Endothelial cell of umbilical vein (primary cell): ENCODE data around the gene CENPF.
A peak's percentile ranks its signal among the peaks of the same experiment; 100 is the strongest.

Experiments used
- MYC ChIP-seq: IDR thresholded peaks from one replicate; pipeline ENCODE4 v1.6.1; 2011; ENCODE audit warnings: mild to moderate bottlenecking, low read depth, low read length
- POLR2AphosphoS5 ChIP-seq: IDR thresholded peaks from 2 replicates; pipeline ENCODE4 v1.6.1; 2012; ENCODE audit warnings: low read depth, mild to moderate bottlenecking, control low read depth, low read length, moderate library complexity; ENCODE audit not compliant: insufficient read depth
- TF ChIP-seq, protein P1 (sequence below), 2 donors: IDR thresholded peaks; 1 replicate in 1 of 2; 2 replicates in 1 of 2; pipeline ENCODE4 v1.5.1; 2011; ENCODE audit warnings: low read length in 2 of 2, mild to moderate bottlenecking in 2 of 2, moderate library complexity in 2 of 2, control low read depth in 1 of 2, inconsistent platforms in 1 of 2, low read depth in 1 of 2; ENCODE audit not compliant: insufficient read depth in 1 of 2; ENCODE audit errors: extremely low read depth in 1 of 2

DNA sequence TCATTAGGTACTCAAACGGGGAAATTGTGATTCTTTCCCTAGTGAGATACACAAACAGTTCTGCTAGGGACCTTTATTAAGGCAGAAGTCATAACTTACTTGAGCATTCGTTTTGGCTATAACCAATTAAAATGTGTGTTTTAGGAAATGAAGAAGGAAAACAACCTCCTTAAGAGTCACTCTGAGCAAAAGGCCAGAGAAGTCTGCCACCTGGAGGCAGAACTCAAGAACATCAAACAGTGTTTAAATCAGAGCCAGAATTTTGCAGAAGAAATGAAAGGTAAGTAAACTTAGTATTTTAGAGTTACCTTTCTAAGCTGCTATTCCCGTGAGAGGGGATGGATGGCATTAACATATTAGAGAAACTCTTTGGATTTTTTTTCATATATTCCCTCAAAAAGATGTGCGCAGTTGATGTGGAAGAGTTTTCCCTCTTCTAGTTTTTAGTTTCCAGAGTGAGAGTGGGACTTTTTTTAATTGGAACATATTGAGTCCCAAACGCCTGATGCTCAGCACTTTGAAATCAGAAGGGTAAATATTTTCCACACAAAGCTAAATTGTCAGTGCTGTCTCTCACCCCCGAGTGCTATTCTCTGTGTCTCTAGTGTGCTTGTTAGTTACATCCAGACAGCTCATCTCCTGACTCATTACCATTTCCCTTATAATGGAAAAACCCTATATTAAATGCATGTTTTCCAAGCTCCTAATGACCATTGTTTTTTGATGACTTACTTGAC, 34.9 kb downstream of the CENPF start:
- TF ChIP-seq POLR2AphosphoS5 (no peak), MYC (no peak)
- TF ChIP-seq, protein P1, sequence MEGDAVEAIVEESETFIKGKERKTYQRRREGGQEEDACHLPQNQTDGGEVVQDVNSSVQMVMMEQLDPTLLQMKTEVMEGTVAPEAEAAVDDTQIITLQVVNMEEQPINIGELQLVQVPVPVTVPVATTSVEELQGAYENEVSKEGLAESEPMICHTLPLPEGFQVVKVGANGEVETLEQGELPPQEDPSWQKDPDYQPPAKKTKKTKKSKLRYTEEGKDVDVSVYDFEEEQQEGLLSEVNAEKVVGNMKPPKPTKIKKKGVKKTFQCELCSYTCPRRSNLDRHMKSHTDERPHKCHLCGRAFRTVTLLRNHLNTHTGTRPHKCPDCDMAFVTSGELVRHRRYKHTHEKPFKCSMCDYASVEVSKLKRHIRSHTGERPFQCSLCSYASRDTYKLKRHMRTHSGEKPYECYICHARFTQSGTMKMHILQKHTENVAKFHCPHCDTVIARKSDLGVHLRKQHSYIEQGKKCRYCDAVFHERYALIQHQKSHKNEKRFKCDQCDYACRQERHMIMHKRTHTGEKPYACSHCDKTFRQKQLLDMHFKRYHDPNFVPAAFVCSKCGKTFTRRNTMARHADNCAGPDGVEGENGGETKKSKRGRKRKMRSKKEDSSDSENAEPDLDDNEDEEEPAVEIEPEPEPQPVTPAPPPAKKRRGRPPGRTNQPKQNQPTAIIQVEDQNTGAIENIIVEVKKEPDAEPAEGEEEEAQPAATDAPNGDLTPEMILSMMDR (IDR thresholded peaks at IDR 0.05; ENCODE audit: extremely low read depth in 1 of 2, insufficient read depth in 1 of 2, low read depth in 1 of 2, low read length in 2 of 2): peak; percentile 52 to 68
